Activated naive CD4-positive, alpha-beta T cell treated with Interleukin-2 at 50 U/mL for 16 hours (primary cell): ENCODE data around the gene ABCB11.

Source experiments
- DNase-seq: peaks from one replicate; pipeline ENCODE4 v3.0.0-alpha.2; 2020

Gene ABCB11

GRCh38 chr2:169006665-169007064 is 24.5 kb downstream of the ABCB11 start:
- DNase-seq: no peak

DNA sequence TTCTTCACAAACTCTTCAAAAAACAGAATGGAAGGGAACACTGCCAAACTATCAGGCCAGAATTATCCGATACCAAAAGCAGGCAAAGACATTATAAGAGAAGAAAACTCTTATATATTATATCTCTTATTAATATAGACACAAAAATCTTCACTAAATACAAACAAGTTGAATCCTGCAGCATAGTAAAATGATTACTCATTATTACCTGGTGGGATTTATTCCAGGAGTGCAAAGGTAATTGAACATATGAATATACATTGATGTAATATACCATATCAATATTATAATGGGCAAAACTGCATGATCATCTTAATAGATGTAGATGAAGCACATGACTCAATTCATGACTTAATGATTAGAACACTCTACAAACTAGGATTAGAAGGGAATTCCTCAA is 25.1 kb downstream of the ABCB11 start:
- no peak for DNase-seq

DNA sequence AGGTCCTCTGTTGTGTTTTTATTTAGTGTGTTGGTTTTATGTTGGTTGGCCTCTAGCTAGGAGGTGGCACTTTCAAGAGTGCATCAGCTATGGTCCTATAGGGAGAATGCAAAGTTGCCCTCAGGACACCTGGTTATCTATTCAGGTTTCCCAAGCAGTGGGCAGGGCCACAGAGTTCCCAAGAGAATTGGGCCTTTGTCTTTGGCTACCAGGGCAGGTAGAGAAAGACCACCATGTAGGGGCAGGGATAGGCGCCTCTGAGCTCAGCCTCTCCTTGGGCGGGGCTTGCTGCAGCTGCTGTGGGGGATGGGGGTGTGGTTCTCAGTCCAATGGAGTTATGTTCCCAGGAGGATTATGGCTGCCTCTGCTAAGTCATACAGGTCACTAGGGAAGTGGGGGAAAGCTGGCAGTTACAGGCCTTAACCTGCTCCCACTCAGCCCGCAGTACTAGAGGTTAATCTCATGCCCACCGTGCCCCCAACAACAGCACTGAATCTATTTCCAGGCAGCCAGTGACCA is 26.0 kb downstream of the ABCB11 start:
- DNase-seq: no peak

DNA sequence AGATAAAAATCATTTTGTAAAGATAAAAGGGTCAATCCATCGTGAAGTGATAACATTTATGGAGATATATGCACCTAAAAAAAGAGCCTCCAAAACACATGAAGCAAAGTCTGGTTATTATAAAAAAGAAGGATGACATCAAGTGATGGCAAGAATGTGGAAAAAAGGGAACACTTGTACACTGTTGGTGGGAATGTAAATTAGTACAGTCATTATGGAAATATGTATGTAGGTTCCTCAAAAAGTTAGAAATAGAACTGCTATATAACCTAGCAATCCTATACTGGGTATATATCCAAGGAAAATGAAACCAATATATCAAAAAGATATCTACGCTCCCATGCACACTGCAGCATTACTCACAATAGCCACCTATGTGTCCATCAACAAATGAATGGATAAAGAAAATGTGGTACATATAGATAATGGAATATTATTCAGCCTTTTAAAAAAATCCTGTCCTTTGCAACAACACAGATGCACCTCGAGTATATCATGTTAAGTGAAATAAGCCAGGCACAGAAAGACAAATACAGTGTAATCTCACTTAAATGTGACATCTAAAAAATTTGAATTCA is 28.9 kb downstream of the ABCB11 start:
- no peak for DNase-seq

GRCh38 chr2:169001116-169001815 is 29.9 kb downstream of the ABCB11 start:
- DNase-seq: no peak

DNA sequence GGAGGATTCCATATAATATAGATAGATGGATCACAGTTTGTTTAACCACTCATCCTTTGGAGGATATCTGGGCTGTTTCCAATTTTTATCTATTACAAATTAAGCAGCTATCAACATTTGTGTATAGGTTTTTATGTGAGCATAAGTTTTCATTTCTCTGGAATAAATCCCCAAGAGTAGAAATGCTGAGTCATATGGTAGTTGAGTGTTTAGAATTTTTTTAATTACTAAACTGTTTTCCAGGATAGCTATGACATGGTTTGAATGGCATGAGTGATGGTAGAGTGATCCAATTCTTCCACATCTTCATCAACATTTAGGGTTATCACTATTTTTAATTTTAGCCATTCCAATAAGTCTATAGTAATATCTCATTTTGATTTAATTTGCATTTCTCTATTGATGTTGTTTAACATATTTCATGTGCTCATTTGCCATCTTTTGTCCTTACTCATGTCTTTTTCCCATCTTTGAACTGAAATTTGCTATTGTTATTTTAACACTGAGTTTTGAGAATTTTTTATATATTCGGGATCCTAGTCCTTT is 31.4 kb downstream of the ABCB11 start:
- no peak for DNase-seq

GRCh38 chr2:168998609-168999211 is 32.4 kb downstream of the ABCB11 start:
- no peak for DNase-seq

- DNase-seq: no peak
These were observed 33.3 kb downstream of the ABCB11 start for GRCh38 chr2:168997794-168998193.

GRCh38 chr2:168997118-168997521 is 34.0 kb downstream of the ABCB11 start:
- DNase-seq: no peak

GRCh38 chr2:168995744-168996143 is 35.4 kb downstream of the ABCB11 start:
- no peak for DNase-seq

DNA sequence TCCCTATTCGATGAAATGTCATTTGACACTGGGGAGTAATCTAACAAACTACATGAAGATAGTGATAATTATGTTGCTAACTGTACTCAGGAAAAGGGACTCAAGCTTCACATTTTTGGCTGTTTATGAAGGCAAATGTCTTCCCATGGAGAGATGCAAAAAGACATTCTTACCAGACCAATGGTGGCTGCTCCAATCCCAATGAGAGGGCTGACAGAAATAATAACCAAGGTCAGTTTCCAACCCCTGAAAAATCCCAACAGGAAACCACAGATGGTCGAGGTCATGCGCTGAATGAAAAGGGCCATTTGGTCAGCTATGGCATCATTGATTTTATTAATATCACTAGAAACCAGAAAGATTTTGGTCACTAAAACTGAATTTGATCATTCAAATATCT is 37.6 kb downstream of the ABCB11 start:
- DNase-seq: no peak

GRCh38 chr2:168992591-168993349 is 38.4 kb downstream of the ABCB11 start:
- DNase-seq: no peak

DNA sequence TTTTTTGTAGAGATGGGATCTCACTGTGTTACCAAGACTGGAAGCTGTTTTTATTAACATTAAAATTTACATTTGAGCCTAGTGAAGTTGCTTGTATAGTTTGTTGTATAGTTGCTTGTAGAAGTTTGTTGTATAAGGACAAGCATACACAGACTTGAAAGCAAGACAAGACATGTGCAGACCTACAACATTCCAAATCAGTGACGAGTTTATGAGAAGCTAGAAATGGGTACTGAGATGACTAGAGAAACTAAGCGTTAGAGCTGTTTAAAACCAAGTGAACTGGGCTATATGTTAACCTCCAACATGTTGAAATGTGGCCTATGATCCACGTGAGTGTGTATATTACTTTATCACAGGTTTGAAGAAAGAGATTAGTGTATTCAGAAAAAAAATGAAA is 39.1 kb downstream of the ABCB11 start:
- no peak for DNase-seq

DNA sequence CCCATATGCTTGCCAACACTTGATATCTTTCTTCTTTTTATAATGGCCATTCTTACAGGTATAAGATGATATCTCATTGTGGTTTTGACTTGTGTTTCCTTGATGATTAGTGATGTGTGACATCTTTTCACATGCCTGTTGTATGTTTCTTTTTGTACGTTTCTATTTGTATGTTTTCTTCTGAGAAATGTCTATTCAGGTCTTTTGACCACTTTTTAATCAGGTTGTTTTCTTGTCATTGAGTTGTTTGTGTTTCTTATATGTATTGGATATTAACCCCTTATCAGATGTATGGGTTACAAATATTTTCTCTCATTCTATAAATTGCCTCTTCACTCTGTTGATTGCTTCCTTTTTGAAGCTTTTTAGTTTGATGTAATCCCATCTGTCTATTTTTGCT is 42.4 kb downstream of the ABCB11 start:
- DNase-seq: no peak

- DNase-seq: no peak
These were observed 44.7 kb downstream of the ABCB11 start for GRCh38 chr2:168986398-168986943.

GRCh38 chr2:168981651-168982050 is 49.5 kb downstream of the ABCB11 start:
- DNase-seq: no peak

DNA sequence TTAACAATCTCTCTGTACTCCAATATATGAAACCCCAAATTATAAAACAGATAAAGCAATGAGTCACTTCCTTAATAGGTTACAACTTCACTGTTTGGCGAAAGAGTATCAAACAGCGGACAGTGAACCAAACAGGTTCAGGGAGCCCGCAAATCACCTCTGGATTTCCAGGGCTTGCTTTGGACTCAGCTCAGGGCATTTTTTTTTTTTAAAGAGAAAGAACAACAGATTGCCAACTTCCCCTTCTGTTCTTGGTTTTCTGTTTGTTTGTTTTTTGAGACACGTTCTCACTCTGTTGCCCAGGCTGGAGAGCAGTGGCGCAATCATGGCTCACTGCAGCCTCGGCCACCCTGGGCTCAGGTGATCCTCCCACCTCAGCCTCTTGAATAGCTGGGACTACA is 52.7 kb downstream of the ABCB11 start:
- DNase-seq: no peak

DNA sequence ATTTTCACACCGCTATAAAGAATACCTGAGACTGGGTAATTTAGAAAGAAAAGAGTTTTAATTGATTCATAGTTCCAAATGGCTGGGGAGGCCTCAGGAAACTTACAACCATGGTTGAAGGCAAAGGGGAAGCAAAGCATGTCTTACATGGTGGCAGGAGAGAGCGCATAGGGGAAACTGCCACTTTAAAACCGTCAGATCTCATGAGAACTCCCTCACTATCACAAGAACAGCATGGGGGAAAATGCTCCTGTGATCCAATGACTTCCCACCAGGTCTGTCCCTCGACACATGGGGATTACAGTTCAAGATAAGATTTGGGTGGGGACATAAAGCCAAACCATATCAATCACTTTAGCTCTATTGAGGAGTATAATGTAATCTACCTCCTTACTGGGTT is 53.5 kb downstream of the ABCB11 start:
- no peak for DNase-seq

- no peak for DNase-seq
These were observed 55.0 kb downstream of the ABCB11 start for GRCh38 chr2:168976034-168976654.

GRCh38 chr2:168974428-168974827 is 56.7 kb downstream of the ABCB11 start:
- DNase-seq: no peak

DNA sequence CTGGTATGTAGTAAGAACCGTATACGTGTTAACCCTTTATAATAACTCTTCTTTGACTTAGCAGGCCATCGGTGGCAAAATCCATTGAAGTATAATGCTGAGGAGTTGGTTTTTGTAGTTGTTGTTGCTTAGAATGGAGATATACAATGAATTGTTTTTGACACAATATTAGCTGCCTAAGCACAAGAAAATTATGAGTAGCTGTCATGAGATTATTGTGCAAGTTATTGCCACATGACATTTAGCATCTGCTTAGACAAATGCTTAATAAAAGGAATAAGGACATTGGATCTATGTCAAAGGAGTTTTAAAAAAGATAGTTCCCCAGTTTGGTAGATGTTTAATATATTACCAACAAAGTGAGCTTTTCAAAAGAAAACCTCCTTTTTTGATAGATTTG is 59.9 kb downstream of the ABCB11 start:
- no peak for DNase-seq

DNA sequence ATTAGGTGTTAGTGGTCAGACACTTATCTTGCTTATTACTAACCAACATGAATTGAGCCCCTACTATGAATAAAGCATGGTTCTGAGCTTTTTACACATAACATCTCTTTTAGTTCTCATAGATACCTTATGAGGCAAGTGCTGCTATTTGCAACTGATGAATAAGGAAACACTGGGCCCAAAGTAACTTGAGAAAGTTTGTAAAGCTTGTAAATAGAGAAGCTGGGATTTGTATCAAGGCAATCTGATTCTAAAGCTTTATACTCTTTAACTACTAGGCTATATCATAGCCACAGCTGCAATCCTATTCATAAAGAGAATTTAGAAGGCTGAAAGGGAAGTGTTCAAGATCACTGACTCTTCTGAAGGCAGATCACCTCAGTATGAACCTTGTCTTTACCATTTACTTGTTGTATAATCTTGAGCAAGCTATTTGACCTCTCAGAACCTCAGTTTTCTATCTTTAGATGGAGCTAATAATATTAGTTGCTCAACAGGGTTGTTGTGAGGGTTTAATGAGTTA is 60.4 kb downstream of the ABCB11 start:
- DNase-seq: no peak
